HL-60 (cell line): ENCODE measurements around the gene MACC1.
A peak's percentile ranks its signal among the peaks of the same experiment; 100 is the strongest.
"Not testable (repeated sequence)": the region's sequence is repeated elsewhere in the genome, so short reads cannot be mapped to it uniquely, and the experiment has no call there.

ENCODE experiments used
- DNase-seq, 2 experiments: peaks; one replicate each; pipeline ENCODE4 v3.0.0-alpha.2; 2010 to 2020; ENCODE audit warnings: low read depth in 1 of 2, low spot score in 1 of 2
- H3K27ac ChIP-seq: fragments of 250-450 bp; sonication (Bioruptor Pico); replicated peaks from 2 replicates; pipeline ENCODE4 v1.5.1; 2020; ENCODE audit warnings: mild to moderate bottlenecking, moderate library complexity
- H3K27me3 ChIP-seq: fragments of 250-450 bp; sonication (Bioruptor Pico); 2 replicates; pipeline ENCODE4 v1.5.1; 2021; ENCODE audit warnings: mild to moderate bottlenecking, moderate library complexity; ENCODE audit not compliant: insufficient read depth, poor library complexity, severe bottlenecking
- H3K4me3 ChIP-seq: replicated peaks from 2 replicates; pipeline ENCODE4 v1.5.1; 2011; ENCODE audit warnings: mild to moderate bottlenecking, control low read depth, low read length; ENCODE audit not compliant: insufficient read depth
- GABPA ChIP-seq: IDR thresholded peaks from 2 replicates; pipeline ENCODE4 v1.6.1; 2012; ENCODE audit warnings: low read depth
- POLR2AphosphoS5 ChIP-seq: IDR thresholded peaks from 2 replicates; pipeline ENCODE4 v1.6.1; 2012; ENCODE audit warnings: low read depth
- SPI1 ChIP-seq: IDR thresholded peaks from 2 replicates; pipeline ENCODE4 v1.6.1; 2012; ENCODE audit warnings: low read depth, mild to moderate bottlenecking, borderline replicate concordance
- TF ChIP-seq, protein P1 (sequence below): IDR thresholded peaks from 2 replicates; pipeline ENCODE4 v1.6.1; 2012; ENCODE audit warnings: low read depth; ENCODE audit not compliant: insufficient replicate concordance
- TF ChIP-seq, protein P2 (sequence below): IDR thresholded peaks from one replicate; pipeline ENCODE4 v1.5.1; 2011; ENCODE audit warnings: low read length, control low read depth, inconsistent platforms; ENCODE audit not compliant: insufficient read depth

Gene MACC1

DNA sequence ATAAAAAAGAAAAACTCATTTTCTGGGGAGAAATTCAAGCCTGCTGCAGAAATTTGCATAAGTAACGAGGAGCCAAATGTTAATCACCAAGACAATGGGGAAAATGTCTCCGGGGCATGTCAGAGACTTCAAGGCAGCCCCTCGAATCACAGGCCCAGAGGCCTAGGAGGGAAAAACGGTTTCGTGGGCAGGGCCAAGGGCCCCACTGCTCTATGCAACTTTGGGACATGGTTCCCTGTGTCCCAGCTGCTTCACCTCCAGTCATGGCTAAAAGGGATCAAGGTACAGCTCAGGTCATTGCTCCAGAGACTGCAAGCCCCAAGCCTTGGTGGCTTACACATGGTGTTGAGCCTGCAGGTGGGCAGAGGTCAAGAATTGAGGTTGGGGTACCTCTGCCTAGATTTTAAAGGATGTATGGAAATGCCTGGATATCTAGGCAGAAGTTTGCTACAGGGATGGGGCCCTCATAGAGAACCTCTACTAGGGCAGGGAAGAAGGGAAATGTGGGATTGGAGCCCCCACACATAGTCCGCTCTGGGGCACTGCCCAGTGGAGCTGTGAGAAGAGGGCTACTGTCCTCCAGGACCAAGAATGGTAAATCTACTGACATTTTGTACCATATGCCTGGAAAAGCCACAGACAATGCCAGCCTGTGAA lies 8.4 kb downstream of the MACC1 start:
- Histone ChIP-seq H3K27me3 (no peaks in the 10 kb centered on the region), H3K27ac (no peak overlapping the region), H3K4me3 (no peak overlapping the region)
- no peak for DNase-seq
- TF ChIP-seq SPI1 (no peak), GABPA (no peak), POLR2AphosphoS5 (no peak)
- TF ChIP-seq, protein P1, sequence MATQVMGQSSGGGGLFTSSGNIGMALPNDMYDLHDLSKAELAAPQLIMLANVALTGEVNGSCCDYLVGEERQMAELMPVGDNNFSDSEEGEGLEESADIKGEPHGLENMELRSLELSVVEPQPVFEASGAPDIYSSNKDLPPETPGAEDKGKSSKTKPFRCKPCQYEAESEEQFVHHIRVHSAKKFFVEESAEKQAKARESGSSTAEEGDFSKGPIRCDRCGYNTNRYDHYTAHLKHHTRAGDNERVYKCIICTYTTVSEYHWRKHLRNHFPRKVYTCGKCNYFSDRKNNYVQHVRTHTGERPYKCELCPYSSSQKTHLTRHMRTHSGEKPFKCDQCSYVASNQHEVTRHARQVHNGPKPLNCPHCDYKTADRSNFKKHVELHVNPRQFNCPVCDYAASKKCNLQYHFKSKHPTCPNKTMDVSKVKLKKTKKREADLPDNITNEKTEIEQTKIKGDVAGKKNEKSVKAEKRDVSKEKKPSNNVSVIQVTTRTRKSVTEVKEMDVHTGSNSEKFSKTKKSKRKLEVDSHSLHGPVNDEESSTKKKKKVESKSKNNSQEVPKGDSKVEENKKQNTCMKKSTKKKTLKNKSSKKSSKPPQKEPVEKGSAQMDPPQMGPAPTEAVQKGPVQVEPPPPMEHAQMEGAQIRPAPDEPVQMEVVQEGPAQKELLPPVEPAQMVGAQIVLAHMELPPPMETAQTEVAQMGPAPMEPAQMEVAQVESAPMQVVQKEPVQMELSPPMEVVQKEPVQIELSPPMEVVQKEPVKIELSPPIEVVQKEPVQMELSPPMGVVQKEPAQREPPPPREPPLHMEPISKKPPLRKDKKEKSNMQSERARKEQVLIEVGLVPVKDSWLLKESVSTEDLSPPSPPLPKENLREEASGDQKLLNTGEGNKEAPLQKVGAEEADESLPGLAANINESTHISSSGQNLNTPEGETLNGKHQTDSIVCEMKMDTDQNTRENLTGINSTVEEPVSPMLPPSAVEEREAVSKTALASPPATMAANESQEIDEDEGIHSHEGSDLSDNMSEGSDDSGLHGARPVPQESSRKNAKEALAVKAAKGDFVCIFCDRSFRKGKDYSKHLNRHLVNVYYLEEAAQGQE = no peak

DNA sequence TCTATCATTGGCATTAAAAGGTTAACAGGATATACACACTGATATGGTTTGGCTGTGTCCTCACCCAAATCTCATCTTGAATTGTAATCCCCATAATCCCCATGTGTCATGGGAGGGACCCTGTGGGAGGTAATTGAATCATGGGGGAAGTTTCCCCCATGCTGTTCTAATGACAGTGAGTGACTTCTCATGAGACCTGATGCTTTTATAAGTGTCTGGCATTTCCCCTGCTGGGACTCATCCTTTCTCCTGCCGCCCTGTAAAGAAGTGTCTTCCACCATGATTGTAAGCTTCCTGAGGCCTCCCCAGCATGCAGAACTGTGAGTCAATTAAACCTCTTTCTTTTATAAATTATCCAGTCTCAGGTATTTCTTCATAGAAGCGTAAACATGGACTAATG lies 9.4 kb downstream of the MACC1 start:
- H3K4me3 ChIP-seq, H3K27me3 ChIP-seq, H3K27ac ChIP-seq, DNase-seq: not testable (repeated sequence)

DNA sequence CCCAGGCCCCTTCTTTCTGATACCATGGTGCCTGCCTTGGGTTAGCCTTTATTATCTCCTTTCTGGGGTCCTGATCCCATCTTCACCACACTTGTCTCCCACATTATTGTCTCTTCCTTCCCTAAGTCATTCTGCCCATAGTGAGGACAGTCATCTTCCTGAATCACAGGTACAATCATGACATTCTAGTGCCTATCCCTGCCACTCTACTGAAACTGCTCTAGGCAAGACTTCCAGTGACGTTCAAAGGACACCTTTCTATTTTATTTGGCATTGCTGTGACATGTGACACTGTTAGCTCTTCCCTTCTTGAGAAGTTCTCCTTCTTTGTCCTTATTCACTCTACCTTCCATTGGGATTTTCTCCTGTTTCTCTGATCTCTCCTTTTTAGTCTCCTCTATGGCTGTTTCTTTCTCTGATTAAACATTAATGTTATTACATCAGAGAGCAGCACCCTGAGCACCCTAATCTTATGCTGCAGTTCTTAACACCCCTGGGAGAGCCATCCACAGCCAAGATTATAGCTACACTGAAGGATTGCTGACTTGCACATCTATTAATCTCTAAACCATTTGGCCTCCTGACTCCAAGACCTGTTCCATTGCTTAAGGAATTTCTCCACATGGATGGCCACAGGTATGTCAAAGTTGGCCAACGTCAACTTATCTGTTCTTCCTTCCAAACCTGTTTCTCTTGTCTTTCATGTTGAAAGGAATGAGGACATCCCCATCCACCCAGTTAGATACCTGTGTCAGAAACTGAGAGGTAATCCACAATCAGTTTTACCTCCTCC lies 10.9 kb downstream of the MACC1 start:
- no peak for DNase-seq
- H3K27me3 ChIP-seq = no peaks in the 10 kb centered on the region
- TF ChIP-seq SPI1 = no peak
- H3K4me3 ChIP-seq = no peak overlapping the region
- H3K27ac ChIP-seq = no peak overlapping the region

DNA sequence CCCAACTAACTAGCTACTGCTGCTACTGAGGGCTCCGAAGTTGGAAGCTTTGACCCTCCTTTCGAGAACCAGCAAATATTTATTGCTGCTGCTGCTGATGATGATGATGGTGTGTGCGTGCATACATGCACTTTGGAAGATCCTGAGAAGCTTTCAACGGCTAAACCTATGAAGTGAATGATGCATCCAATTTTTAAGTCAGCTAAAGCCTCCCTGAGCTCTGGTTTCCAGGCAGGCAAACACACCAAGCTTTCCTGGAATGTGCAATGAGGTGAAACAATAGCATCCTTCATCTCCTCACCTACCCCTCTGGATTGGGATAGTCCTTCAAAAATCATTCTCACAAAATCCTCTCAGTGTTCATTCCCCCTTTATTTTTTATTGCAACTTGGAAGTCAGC lies 13.9 kb downstream of the MACC1 start:
- H3K4me3 ChIP-seq = no peak overlapping the region
- H3K27me3 ChIP-seq = no peaks in the 10 kb centered on the region
- H3K27ac ChIP-seq = no peak overlapping the region
- TF ChIP-seq, protein P2, sequence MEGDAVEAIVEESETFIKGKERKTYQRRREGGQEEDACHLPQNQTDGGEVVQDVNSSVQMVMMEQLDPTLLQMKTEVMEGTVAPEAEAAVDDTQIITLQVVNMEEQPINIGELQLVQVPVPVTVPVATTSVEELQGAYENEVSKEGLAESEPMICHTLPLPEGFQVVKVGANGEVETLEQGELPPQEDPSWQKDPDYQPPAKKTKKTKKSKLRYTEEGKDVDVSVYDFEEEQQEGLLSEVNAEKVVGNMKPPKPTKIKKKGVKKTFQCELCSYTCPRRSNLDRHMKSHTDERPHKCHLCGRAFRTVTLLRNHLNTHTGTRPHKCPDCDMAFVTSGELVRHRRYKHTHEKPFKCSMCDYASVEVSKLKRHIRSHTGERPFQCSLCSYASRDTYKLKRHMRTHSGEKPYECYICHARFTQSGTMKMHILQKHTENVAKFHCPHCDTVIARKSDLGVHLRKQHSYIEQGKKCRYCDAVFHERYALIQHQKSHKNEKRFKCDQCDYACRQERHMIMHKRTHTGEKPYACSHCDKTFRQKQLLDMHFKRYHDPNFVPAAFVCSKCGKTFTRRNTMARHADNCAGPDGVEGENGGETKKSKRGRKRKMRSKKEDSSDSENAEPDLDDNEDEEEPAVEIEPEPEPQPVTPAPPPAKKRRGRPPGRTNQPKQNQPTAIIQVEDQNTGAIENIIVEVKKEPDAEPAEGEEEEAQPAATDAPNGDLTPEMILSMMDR = no peak
- TF ChIP-seq, protein P1 = no peak
- TF ChIP-seq SPI1 (no peak), POLR2AphosphoS5 (no peak), GABPA (no peak)
- no peak for DNase-seq

DNA sequence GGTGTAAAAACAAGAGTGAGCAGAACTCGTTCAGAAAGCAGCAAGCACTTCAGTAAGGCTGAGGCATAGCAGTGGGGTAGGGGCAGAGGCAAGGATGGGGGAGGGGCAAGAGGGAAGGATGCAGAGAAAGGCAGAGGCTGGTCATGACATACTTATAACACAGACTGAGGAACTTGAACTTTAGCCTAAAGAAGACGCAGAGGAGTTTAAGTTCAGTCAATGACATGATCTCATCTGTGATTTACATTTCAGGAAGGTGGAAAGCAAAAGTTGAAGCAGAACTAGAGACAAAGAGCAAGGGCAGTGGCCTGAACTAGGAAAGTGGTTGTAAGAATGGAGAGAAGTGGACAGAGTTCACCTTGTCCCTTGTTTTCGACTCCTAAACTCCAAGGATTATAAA lies 15.8 kb downstream of the MACC1 start:
- Histone ChIP-seq H3K4me3 (no peak overlapping the region), H3K27me3 (no peaks in the 10 kb centered on the region), H3K27ac (peak overlapping the region; percentile 9; the same call in 1 of the 2 replicates)
- DNase-seq = peak in 1 of 2 experiments; percentile 40
- TF ChIP-seq, protein P2 = no peak
